IPS-20b (cell line): ENCODE measurements around the gene ACVR1.
A peak's percentile ranks its signal among the peaks of the same experiment; 100 is the strongest.

Experiments
- H3K27ac ChIP-seq: one replicate; pipeline ENCODE4 v1.5.1; 2013; ENCODE audit warnings: low read length
- H3K27me3 ChIP-seq: 2 replicates; pipeline ENCODE4 v1.6.1; 2013; ENCODE audit warnings: mild to moderate bottlenecking, low read length, inconsistent platforms; ENCODE audit not compliant: insufficient read depth
- H3K36me3 ChIP-seq: 2 replicates; pipeline ENCODE4 v1.6.1; 2013; ENCODE audit warnings: low read depth, mild to moderate bottlenecking, inconsistent platforms, low read length, moderate library complexity; ENCODE audit not compliant: insufficient read depth
- H3K4me1 ChIP-seq: 2 replicates; pipeline ENCODE4 v1.6.1; 2013; ENCODE audit warnings: mild to moderate bottlenecking, control low read depth, inconsistent platforms, low read length, moderate library complexity; ENCODE audit not compliant: insufficient read depth
- H3K4me3 ChIP-seq: 2 replicates; pipeline ENCODE4 v1.5.1; 2013; ENCODE audit warnings: mild to moderate bottlenecking, low read length, inconsistent platforms
- H3K9ac ChIP-seq: 2 replicates; pipeline ENCODE4 v1.6.1; 2013; ENCODE audit warnings: low read depth, mild to moderate bottlenecking, inconsistent platforms, low read length, moderate library complexity
- H3K9me3 ChIP-seq: 2 replicates; pipeline ENCODE4 v1.6.1; 2013; ENCODE audit warnings: mild to moderate bottlenecking, low read depth, low read length, inconsistent platforms; ENCODE audit not compliant: insufficient read depth

ACVR1 gene

GRCh38 chr2:157876066-157876785 is at the start of gene ACVR1:
ACVR1 (minus strand) TSS chr2:157876330; CDS start chr2:157799493, 76,837 bp downstream.
- H3K9ac ChIP-seq: peak within 1 kb of the TSS; percentile 70; the same call in 1 of the 2 replicates
- H3K4me1 ChIP-seq: peaks cover 10% of the 10 kb centered on the region
- peak within 1 kb of the TSS; percentile 84 for H3K4me3 ChIP-seq
- H3K27me3 ChIP-seq: peaks cover 23% of the 10 kb centered on the region; the same call in 1 of the 2 replicates
- H3K27ac ChIP-seq: no peak within 1 kb of the TSS
- no peaks in the 10 kb centered on the region for H3K36me3 ChIP-seq
- no peaks in the 10 kb centered on the region for H3K9me3 ChIP-seq

- Histone ChIP-seq H3K9me3 (no peaks in the 10 kb centered on the region), H3K27ac (no peak overlapping the region), H3K36me3 (no peaks in the 10 kb centered on the region), H3K4me1 (peaks cover 18% of the 10 kb centered on the region), H3K27me3 (peaks cover 33% of the 10 kb centered on the region), H3K4me3 (no peak overlapping the region), H3K9ac (no peak overlapping the region)
Measured at GRCh38 chr2:157925071-157925470, 48.9 kb upstream of the ACVR1 start.

GRCh38 chr2:157923598-157924217 is 47.6 kb upstream of the ACVR1 start:
- no peaks in the 10 kb centered on the region for H3K36me3 ChIP-seq
- no peaks in the 10 kb centered on the region for H3K9me3 ChIP-seq
- H3K27me3 ChIP-seq: peaks cover 28% of the 10 kb centered on the region; the same call in 1 of the 2 replicates
- no peak overlapping the region for H3K9ac ChIP-seq
- H3K4me3 ChIP-seq: no peak overlapping the region
- H3K4me1 ChIP-seq: peaks cover 18% of the 10 kb centered on the region
- no peak overlapping the region for H3K27ac ChIP-seq

- Histone ChIP-seq H3K27ac (no peak overlapping the region), H3K9me3 (no peaks in the 10 kb centered on the region), H3K9ac (no peak overlapping the region), H3K36me3 (no peaks in the 10 kb centered on the region), H3K4me3 (no peak overlapping the region), H3K4me1 (peaks cover 18% of the 10 kb centered on the region), H3K27me3 (peaks cover 19% of the 10 kb centered on the region; the same call in 1 of the 2 replicates)
Measured at GRCh38 chr2:157922815-157923214, 46.7 kb upstream of the ACVR1 start.

- no peaks in the 10 kb centered on the region for H3K9me3 ChIP-seq
- no peak overlapping the region for H3K4me3 ChIP-seq
- H3K9ac ChIP-seq: no peak overlapping the region
- no peak overlapping the region for H3K27ac ChIP-seq
- H3K36me3 ChIP-seq: no peaks in the 10 kb centered on the region
- peaks cover 14% of the 10 kb centered on the region; the same call in 1 of the 2 replicates for H3K27me3 ChIP-seq
- H3K4me1 ChIP-seq: peaks cover 18% of the 10 kb centered on the region
Measured at GRCh38 chr2:157922336-157922735, 46.2 kb upstream of the ACVR1 start.

- no peak overlapping the region for H3K4me3 ChIP-seq
- no peaks in the 10 kb centered on the region for H3K36me3 ChIP-seq
- peaks cover 18% of the 10 kb centered on the region for H3K4me1 ChIP-seq
- no peaks in the 10 kb centered on the region for H3K9me3 ChIP-seq
- no peak overlapping the region for H3K27ac ChIP-seq
- peaks cover 14% of the 10 kb centered on the region; the same call in 1 of the 2 replicates for H3K27me3 ChIP-seq
- no peak overlapping the region for H3K9ac ChIP-seq
Measured at GRCh38 chr2:157920736-157921135, 44.6 kb upstream of the ACVR1 start.

GRCh38 chr2:157919181-157919580 is 43.1 kb upstream of the ACVR1 start:
- Histone ChIP-seq H3K27me3 (peaks cover 9% of the 10 kb centered on the region; the same call in 1 of the 2 replicates), H3K36me3 (no peaks in the 10 kb centered on the region), H3K9me3 (no peaks in the 10 kb centered on the region), H3K27ac (no peak overlapping the region), H3K4me1 (peaks cover 6% of the 10 kb centered on the region), H3K9ac (no peak overlapping the region), H3K4me3 (no peak overlapping the region)

GRCh38 chr2:157918319-157918718 is 42.2 kb upstream of the ACVR1 start:
- H3K9me3 ChIP-seq: no peaks in the 10 kb centered on the region
- no peaks in the 10 kb centered on the region for H3K4me1 ChIP-seq
- no peak overlapping the region for H3K27ac ChIP-seq
- no peak overlapping the region for H3K9ac ChIP-seq
- no peak overlapping the region for H3K4me3 ChIP-seq
- no peaks in the 10 kb centered on the region for H3K36me3 ChIP-seq
- peaks cover 9% of the 10 kb centered on the region; the same call in 1 of the 2 replicates for H3K27me3 ChIP-seq

- H3K9me3 ChIP-seq: no peaks in the 10 kb centered on the region
- no peaks in the 10 kb centered on the region for H3K4me1 ChIP-seq
- H3K27me3 ChIP-seq: no peaks in the 10 kb centered on the region
- H3K9ac ChIP-seq: no peak overlapping the region
- H3K4me3 ChIP-seq: no peak overlapping the region
- no peaks in the 10 kb centered on the region for H3K36me3 ChIP-seq
- no peak overlapping the region for H3K27ac ChIP-seq
Measured at GRCh38 chr2:157911750-157912149, 35.6 kb upstream of the ACVR1 start.

GRCh38 chr2:157911246-157911645 is 35.1 kb upstream of the ACVR1 start:
- Histone ChIP-seq H3K36me3 (no peaks in the 10 kb centered on the region), H3K27me3 (no peaks in the 10 kb centered on the region), H3K9ac (no peak overlapping the region), H3K4me3 (no peak overlapping the region), H3K27ac (no peak overlapping the region), H3K4me1 (no peaks in the 10 kb centered on the region), H3K9me3 (no peaks in the 10 kb centered on the region)

- H3K36me3 ChIP-seq: no peaks in the 10 kb centered on the region
- no peaks in the 10 kb centered on the region for H3K9me3 ChIP-seq
- no peaks in the 10 kb centered on the region for H3K27me3 ChIP-seq
- H3K4me1 ChIP-seq: no peaks in the 10 kb centered on the region
- no peak overlapping the region for H3K4me3 ChIP-seq
- no peak overlapping the region for H3K27ac ChIP-seq
- H3K9ac ChIP-seq: no peak overlapping the region
Measured at GRCh38 chr2:157905092-157905491, 29.0 kb upstream of the ACVR1 start.

GRCh38 chr2:157903626-157904025 is 27.5 kb upstream of the ACVR1 start:
- Histone ChIP-seq H3K4me1 (no peaks in the 10 kb centered on the region), H3K9ac (no peak overlapping the region), H3K4me3 (no peak overlapping the region), H3K9me3 (no peaks in the 10 kb centered on the region), H3K27ac (no peak overlapping the region), H3K27me3 (no peaks in the 10 kb centered on the region), H3K36me3 (no peaks in the 10 kb centered on the region)
